Breast epithelium (tissue), 4 donors: ENCODE results near the gene SLC7A7. TPM values are rescaled to one million over a fixed set of nuclear protein-coding genes. Genes with fewer than 3 reads are reported as not detected.
"Not testable (repeated sequence)": the region's sequence is repeated elsewhere in the genome, so short reads cannot be mapped to it uniquely, and the experiment has no call there.

Experiments
- DNase-seq, 2 donors: peaks; one replicate each; pipeline ENCODE4 v3.0.0-alpha.2; 2019; ENCODE audit warnings: low spot score in 2 of 2
- H3K27ac ChIP-seq, 2 donors: fragments of 200-600 bp; sonication (generic) in 1 of 2; one replicate each; pipeline ENCODE4 v1.5.1; 2016 to 2019; ENCODE audit warnings: mild to moderate bottlenecking in 1 of 2
- H3K27me3 ChIP-seq, 2 donors: fragments of 200-600 bp; sonication (generic) in 1 of 2; one replicate each; pipeline versions ENCODE4 v1.5.1 to v1.6.0; 2017 to 2019; ENCODE audit warnings: control low read depth in 1 of 2, mild to moderate bottlenecking in 1 of 2
- H3K36me3 ChIP-seq: fragments of 200-600 bp; one replicate; pipeline ENCODE4 v1.5.1; 2019
- H3K4me1 ChIP-seq, 2 donors: fragments of 200-600 bp; sonication (generic); one replicate each; pipeline ENCODE4 v1.5.1; 2016 to 2019; ENCODE audit warnings: control low read depth in 1 of 2
- H3K4me3 ChIP-seq, 3 donors: fragments of 200-600 bp; sonication (generic); 1 replicate in 2 of 3; 2 replicates in 1 of 3; pipeline ENCODE4 v1.5.1; 2016 to 2019; ENCODE audit warnings: mild to moderate bottlenecking in 3 of 3, moderate library complexity in 2 of 3
- H3K9me3 ChIP-seq, 2 donors: fragments of 200-600 bp; sonication (generic) in 1 of 2; one replicate each; pipeline ENCODE4 v1.5.1; 2016 to 2019; ENCODE audit warnings: control low read depth in 1 of 2
- CTCF ChIP-seq, 3 donors: fragments of 450-650 bp; IDR thresholded peaks; one replicate each; pipeline ENCODE4 v1.5.1; 2016 to 2017; ENCODE audit warnings: antibody characterized with exemption in 3 of 3, mild to moderate bottlenecking in 3 of 3, moderate library complexity in 3 of 3
- POLR2A ChIP-seq: fragments of 450-650 bp; IDR thresholded peaks from one replicate; pipeline ENCODE4 v1.6.1; 2016; ENCODE audit warnings: antibody characterized with exemption, mild to moderate bottlenecking, moderate library complexity
- POLR2AphosphoS5 ChIP-seq, 3 donors: sonication (generic); formaldehyde crosslinking; IDR thresholded peaks; one replicate each; pipeline ENCODE4 v1.6.1; 2017; ENCODE audit warnings: antibody characterized with exemption in 3 of 3
- intact Hi-C: fragments of 100-400 bp; cut with DNase I; formaldehyde crosslinking; loops from one replicate; pipeline ENCODE4 v1.15.1; 2023; ENCODE audit warnings: low total_unique reads
- total RNA-seq, 3 donors: library from RNA; depleted of rRNA; stranded (reverse); fragments of >200 nt; gene quantifications; one replicate each; pipeline ENCODE4 v1.1.0, GENCODE V29; 2016

Gene SLC7A7
- total RNA-seq, 3 donors from 2014 or later = 17.4 to 46.4 (median 27.2) TPM

GRCh38 chr14:22735096-22735495 lies 80.1 kb downstream of the SLC7A7 start:
- Histone ChIP-seq H3K9me3 (no peaks in the 10 kb centered on the region), H3K36me3 (no peaks in the 10 kb centered on the region), H3K27ac (no peak overlapping the region), H3K4me1 (no peaks in the 10 kb centered on the region), H3K4me3 (no peak overlapping the region), H3K27me3 (no peaks in the 10 kb centered on the region)
- TF ChIP-seq POLR2AphosphoS5 (IDR thresholded peaks at IDR 0.05) (no peak), POLR2A (no peak), CTCF (IDR thresholded peaks at IDR 0.05) (no peak)
- intact Hi-C loops = no loop called here
- no peak for DNase-seq

DNA sequence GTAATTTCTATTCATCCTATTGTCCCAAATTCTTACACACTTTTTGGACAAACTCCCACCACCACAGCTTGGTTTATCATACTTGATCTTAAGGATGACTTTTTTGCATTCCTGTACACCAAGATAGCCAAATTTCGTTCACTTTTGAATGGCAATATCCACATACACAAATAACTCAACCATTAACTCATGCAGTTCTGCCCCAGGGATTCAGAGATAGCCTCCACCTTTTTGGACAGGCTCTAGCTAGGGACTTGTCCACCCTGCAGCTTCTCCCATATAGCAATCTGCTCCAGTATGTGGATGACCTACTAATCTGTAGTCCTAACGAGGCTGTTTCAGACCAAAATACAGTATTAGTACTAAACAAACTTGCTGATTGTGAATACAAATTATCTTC lies 81.4 kb downstream of the SLC7A7 start:
- Histone ChIP-seq H3K27me3 (no peaks in the 10 kb centered on the region), H3K27ac (no peak overlapping the region), H3K36me3 (no peaks in the 10 kb centered on the region), H3K4me3 (no peak overlapping the region), H3K9me3 (no peaks in the 10 kb centered on the region), H3K4me1 (no peaks in the 10 kb centered on the region)
- intact Hi-C loops = no loop called here
- no peak for TF ChIP-seq CTCF (IDR thresholded peaks at IDR 0.05)
- no peak for TF ChIP-seq POLR2AphosphoS5 (IDR thresholded peaks at IDR 0.05)
- TF ChIP-seq POLR2A = no peak
- DNase-seq = no peak

DNA sequence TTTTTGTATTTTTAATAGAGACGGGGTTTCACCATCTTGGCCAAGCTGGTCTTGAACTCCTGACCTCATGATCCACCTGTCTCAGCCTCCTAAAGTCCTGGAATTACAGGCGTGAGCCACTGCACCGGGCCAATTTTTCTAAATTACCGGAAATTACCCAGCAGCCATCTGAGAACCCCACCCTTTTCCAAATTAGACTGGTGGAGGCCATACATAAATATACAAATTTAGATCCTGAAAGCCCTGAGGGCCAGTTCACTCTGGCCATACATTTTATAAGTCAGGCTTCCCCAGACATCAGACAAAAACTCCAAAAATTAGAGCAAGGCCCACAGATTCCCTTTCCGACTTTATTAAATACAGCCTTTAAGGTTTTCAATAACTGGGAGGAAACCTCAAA lies 83.2 kb downstream of the SLC7A7 start:
- intact Hi-C loops, H3K9me3 ChIP-seq, H3K4me1 ChIP-seq, H3K36me3 ChIP-seq, H3K27ac ChIP-seq, H3K27me3 ChIP-seq, DNase-seq, H3K4me3 ChIP-seq: not testable (repeated sequence)

GRCh38 chr14:22726012-22726411 lies 89.2 kb downstream of the SLC7A7 start:
- DNase-seq = no peak
- Histone ChIP-seq H3K27me3 (no peaks in the 10 kb centered on the region), H3K9me3 (peaks cover 0 to 4% of the 10 kb centered on the region in 2 donors), H3K4me1 (no peaks in the 10 kb centered on the region), H3K36me3 (no peaks in the 10 kb centered on the region), H3K27ac (no peak overlapping the region), H3K4me3 (no peak overlapping the region)
- no peak for TF ChIP-seq CTCF (IDR thresholded peaks at IDR 0.05)
- TF ChIP-seq POLR2A = no peak
- TF ChIP-seq POLR2AphosphoS5 (IDR thresholded peaks at IDR 0.05) = no peak
- intact Hi-C loops = no loop called here

- H3K4me1 ChIP-seq, H3K36me3 ChIP-seq, intact Hi-C loops, H3K27me3 ChIP-seq, DNase-seq, H3K9me3 ChIP-seq, H3K4me3 ChIP-seq, H3K27ac ChIP-seq: not testable (repeated sequence)
These were observed 89.9 kb downstream of the SLC7A7 start for GRCh38 chr14:22725374-22725773.

DNA sequence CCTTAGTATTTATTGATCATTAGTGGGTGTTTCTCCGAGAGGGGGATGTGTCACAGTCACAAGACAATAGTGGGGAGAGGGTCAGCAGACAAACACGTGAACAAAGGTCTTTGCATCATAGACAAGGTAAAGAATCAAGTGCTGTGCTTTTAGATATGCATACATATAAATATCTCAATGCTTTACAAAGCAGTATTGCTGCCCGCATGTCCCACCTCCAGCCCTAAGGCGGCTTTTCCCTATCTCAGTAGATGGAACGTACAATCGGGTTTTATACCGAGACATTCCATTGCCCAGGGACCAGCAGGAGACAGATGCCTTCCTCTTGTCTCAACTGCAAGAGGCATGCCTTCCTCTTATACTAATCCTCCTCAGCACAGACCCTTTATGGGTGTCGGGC lies 90.4 kb downstream of the SLC7A7 start:
- intact Hi-C loops, H3K4me3 ChIP-seq, DNase-seq, H3K4me1 ChIP-seq, H3K27me3 ChIP-seq, H3K36me3 ChIP-seq, H3K9me3 ChIP-seq, H3K27ac ChIP-seq: not testable (repeated sequence)

- H3K9me3 ChIP-seq = peaks cover 0 to 4% of the 10 kb centered on the region in 2 donors
- no peaks in the 10 kb centered on the region for H3K4me1 ChIP-seq
- no peak overlapping the region for H3K4me3 ChIP-seq
- H3K27ac ChIP-seq = no peak overlapping the region
- no peak for DNase-seq
- intact Hi-C loops = no loop called here
- no peaks in the 10 kb centered on the region for H3K27me3 ChIP-seq
- H3K36me3 ChIP-seq = no peaks in the 10 kb centered on the region
- TF ChIP-seq POLR2AphosphoS5 (IDR thresholded peaks at IDR 0.05) (no peak), POLR2A (no peak), CTCF (IDR thresholded peaks at IDR 0.05) (no peak)
These were observed 91.4 kb downstream of the SLC7A7 start for GRCh38 chr14:22723815-22724214.
